Smooth muscle cell of bladder (primary cell): ENCODE measurements around the gene DNAJC11. TPM values are rescaled to one million over a fixed set of nuclear protein-coding genes. Genes with fewer than 3 reads are reported as not detected.

Experiments
- total RNA-seq: library from RNA; depleted of rRNA; stranded (reverse); fragments of >200 nt; gene quantifications from 2 replicates; pipeline ENCODE4 v1.2.3, GENCODE V29; 2014

DNAJC11 gene, protein sequence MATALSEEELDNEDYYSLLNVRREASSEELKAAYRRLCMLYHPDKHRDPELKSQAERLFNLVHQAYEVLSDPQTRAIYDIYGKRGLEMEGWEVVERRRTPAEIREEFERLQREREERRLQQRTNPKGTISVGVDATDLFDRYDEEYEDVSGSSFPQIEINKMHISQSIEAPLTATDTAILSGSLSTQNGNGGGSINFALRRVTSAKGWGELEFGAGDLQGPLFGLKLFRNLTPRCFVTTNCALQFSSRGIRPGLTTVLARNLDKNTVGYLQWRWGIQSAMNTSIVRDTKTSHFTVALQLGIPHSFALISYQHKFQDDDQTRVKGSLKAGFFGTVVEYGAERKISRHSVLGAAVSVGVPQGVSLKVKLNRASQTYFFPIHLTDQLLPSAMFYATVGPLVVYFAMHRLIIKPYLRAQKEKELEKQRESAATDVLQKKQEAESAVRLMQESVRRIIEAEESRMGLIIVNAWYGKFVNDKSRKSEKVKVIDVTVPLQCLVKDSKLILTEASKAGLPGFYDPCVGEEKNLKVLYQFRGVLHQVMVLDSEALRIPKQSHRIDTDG
- total RNA-seq: 33.8 and 53.6 TPM in 2 replicates

DNA sequence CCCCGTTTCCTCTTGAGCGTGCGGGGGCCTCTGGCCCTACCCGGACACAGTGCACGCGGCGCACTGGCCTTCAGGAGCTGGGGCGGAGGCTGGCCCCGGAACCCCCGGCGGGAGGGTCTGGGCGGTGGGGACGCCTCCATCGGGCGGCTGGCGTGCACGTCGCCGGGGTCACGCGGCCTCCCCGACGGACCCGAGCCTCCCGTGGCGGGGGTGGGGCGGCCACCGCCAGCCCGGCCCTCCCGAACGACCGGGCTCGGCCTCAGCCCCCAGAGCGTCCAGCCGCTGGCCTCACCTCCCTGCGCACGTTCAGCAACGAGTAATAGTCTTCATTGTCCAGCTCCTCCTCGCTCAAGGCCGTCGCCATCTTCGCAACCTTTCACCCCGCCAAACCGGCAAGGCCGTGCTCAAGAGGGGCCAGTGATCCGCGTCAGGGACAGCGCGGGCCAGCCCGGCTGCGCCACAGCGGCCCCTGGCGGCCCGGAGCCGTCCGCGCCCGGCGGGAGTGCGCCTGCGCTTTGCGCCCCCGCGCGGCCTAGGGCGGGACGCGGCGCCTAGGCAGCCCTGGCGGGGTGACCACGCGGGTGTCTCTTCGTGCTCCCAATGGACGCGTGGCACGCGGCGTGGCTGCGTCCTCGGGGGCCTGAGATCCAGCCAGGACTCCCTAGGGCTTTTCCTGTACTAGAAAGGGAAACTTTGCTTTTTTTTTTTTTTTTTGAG lies at the start of gene DNAJC11:
DNAJC11 (minus strand) TSS at position 380 of the 717 bp plus-strand sequence; CDS start at position 364, 16 bp downstream.

DNA sequence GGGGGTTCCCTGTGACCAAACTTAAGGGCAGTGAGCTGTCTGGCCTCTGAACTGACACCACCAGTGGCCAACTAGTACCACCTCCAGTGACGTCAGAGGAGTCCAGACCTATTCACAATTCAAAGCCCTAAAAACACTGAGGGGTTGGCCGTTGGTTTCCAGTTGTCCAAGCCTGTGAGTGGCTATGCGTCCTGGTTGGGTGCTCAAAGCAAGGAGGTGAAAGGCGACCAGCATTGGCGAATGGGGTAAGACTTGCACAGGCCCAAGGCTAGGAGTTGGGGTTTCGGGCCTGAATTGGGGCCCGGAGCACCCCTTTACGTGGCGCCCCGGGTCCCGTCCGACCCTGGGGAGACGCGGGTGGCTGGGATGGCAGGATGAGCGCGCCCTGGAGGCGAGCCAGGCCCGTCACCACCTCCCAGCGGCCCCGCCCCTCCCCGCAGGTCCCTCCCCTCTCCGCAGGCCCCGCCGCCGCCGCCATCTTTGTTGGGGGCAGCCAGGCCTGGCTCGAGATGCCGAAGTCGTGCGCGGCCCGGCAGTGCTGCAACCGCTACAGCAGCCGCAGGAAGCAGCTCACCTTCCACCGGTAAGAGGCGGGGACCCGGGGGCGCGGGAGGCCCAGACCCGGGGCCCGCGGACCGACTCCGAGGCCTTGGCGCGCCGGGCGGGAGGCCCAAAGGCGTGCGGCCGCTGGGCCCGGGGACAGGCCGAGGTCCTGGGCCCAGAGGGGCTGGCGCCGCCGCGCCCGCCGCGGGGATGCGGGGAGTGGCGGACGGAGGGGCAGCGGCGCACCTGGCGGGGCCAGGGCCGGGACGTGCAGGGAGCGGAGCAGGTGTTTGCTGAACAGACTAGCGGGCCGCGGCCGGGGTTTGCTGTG lies 76.7 kb downstream of the DNAJC11 start, which contains the start of gene THAP3:
THAP3 (plus strand) TSS at position 159 of the 874 bp plus-strand sequence; CDS start at position 510, 351 bp downstream.

DNA sequence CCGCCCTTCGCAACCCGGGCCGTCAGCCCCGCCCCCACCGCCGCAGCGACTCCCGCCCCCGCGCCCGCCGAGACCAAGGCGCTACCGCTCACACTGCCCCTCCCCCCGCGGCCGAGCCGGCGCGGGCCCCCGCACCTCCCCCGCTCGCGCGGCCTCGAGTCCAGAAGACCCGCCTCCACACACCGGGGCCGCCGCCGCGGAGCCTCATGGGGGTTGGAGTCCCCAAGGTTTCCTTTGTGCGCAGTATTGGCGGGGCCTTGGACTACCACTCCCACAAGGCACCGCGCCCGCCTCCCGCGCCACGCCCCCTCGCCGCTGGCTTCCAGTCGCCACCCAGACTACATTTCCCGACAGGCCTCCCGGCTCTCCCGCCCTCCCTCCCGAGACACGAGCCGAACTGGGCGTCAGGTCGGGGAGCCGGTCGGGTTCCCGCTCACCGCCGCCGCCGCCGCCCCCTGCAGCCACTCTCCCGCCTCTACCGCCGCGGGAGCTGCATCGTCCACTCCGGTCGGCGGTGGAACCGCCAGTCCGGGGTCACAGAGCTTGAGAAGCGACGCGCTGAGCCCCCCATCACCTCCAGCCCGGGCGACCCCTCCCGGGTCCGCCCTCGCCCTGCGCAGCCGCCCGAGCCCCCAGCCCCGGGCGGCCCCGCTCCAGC lies 88.1 kb downstream of the DNAJC11 start, which contains the start of gene PHF13:
PHF13 (plus strand) TSS at position 371 of the 658 bp plus-strand sequence. CDS start 336 bp downstream, outside the sequence.

DNA sequence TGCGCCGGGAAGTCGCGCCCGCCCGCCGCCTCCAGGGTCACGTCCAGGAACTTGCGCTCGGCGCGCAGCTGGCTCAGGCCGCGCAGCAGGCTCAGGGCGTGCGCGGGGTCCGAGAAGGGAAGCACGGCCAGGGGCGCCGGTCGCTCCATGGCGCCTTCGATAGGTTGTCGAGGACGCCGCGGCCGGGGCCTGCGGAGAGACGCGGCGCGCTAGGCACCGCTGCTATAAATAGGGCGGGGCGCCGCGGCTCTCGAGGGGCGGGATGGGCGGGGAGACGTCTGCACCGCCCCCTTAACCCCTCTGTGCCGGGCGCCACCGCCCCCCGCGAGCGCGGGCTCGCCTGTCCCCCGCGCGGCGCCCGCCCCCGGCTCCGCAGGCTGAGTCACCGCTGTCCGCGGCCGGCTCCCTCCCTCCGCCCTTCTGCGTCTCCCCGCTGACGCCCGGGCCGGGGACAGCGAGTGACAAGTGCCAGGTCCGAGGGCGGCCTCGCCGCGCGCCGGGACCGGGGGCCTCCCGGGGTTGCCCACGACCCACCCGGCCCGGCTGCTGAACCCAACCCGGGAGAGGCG lies 98.9 kb downstream of the DNAJC11 start, which contains the start of gene KLHL21:
KLHL21 (minus strand) TSS at position 201 of the 569 bp plus-strand sequence; CDS start at position 149, 52 bp downstream.

Other genes with a start within 250 kb of the DNAJC11 start
- gene TNFRSF25, start 235.6 kb downstream of the DNAJC11 start, total RNA-seq: 2.0 and 2.4 TPM in 2 replicates
- 5.5 and 7.0 TPM in 2 replicates for gene PLEKHG5, start 210.1 kb downstream of the DNAJC11 start, total RNA-seq
- gene NOL9, start 147.3 kb downstream of the DNAJC11 start, total RNA-seq: 15.9 and 20.9 TPM in 2 replicates
- not detected in 2 replicates for gene TAS1R1, start 146.5 kb downstream of the DNAJC11 start, total RNA-seq
- 14.5 and 16.0 TPM in 2 replicates for gene ZBTB48, start 121.8 kb downstream of the DNAJC11 start, total RNA-seq
- gene KLHL21, start 98.9 kb downstream of the DNAJC11 start, total RNA-seq: 18.8 and 37.6 TPM in 2 replicates
- 9.2 and 12.3 TPM in 2 replicates for gene PHF13, start 88.1 kb downstream of the DNAJC11 start, total RNA-seq
- gene THAP3, start 76.9 kb downstream of the DNAJC11 start, total RNA-seq: 21.8 and 29.1 TPM in 2 replicates
- 44.8 and 52.6 TPM in 2 replicates for gene CAMTA1, start 83.6 kb upstream of the DNAJC11 start, total RNA-seq